ENCODE measurements around the gene BSN. TPM values are rescaled to one million over a fixed set of nuclear protein-coding genes. Genes with fewer than 3 reads are reported as not detected.

Gene BSN
- total RNA-seq, 1 donor from 2014 or later, result under 0.01 TPM

DNA sequence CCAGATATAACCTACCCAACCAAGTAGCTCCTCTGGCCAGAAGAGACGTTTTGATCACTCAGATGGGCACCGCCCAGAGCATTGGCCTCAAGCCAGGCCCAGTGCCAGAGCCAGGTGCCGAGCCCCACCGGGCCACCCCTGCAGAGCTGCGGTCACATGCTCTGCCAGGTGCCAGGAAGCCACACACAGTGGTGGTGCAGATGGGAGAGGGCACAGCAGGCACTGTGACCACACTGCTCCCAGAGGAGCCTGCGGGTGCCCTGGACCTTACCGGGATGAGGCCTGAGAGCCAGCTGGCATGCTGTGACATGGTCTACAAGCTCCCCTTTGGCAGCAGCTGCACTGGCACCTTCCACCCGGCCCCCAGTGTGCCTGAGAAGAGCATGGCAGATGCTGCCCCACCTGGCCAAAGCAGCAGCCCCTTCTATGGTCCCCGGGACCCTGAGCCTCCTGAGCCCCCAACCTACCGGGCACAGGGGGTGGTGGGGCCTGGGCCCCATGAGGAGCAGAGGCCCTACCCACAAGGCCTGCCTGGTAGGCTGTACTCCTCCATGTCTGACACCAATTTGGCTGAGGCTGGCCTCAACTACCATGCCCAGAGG lies 100.8 kb downstream of the BSN start:
- DNase-seq, result no peak

DNA sequence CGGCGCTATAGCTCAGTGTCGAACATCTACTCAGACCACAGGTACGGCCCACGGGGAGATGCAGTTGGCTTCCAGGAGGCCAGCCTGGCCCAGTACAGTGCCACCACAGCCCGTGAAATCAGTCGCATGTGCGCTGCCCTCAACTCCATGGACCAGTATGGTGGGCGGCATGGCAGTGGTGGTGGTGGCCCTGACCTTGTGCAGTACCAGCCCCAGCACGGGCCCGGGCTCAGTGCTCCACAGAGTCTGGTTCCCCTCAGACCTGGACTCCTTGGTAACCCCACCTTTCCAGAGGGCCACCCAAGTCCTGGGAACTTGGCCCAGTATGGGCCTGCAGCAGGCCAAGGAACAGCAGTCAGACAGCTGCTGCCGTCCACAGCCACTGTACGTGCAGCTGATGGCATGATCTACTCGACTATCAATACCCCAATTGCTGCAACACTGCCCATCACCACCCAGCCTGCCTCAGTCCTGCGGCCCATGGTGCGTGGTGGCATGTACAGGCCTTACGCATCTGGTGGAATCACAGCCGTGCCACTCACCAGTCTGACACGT lies 101.5 kb downstream of the BSN start:
- DNase-seq, result no peak

DNA sequence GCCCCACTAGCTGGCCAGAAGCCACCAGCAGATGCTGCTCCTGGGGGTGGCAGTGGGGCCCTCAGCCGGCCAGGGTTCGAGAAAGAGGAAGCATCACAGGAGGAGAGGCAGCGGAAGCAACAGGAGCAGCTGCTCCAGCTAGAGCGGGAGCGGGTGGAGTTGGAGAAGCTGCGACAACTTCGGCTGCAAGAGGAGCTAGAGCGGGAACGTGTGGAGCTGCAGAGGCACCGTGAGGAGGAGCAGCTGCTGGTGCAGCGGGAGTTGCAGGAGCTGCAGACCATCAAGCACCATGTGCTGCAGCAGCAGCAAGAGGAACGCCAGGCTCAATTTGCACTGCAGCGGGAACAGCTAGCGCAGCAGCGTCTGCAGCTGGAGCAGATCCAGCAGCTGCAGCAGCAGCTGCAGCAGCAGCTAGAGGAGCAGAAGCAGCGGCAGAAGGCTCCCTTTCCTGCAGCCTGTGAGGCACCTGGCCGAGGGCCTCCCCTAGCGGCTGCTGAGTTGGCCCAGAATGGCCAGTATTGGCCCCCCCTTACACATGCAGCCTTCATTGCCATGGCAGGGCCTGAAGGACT lies 102.3 kb downstream of the BSN start:
- DNase-seq, result no peak

DNA sequence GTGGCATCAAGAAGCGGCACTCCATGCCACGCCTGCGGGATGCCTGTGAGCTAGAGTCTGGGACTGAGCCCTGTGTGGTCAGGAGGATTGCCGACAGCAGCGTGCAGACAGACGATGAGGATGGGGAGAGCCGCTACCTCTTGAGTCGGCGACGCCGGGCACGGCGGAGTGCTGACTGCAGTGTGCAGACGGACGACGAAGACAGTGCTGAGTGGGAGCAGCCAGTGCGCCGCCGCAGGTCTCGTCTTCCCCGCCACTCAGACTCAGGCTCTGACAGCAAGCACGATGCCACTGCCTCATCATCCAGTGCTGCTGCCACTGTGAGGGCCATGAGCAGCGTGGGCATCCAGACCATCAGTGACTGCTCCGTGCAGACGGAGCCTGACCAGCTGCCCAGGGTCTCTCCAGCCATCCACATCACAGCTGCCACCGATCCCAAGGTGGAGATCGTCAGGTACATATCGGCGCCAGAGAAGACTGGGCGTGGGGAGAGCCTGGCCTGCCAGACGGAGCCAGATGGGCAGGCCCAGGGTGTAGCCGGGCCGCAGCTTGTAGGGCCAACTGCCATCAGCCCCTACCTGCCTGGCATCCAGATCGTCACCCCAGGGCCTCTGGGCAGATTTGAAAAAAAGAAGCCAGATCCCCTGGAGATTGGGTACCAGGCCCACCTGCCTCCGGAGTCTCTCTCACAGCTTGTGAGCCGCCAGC lies 103.1 kb downstream of the BSN start:
- no peak for DNase-seq

DNA sequence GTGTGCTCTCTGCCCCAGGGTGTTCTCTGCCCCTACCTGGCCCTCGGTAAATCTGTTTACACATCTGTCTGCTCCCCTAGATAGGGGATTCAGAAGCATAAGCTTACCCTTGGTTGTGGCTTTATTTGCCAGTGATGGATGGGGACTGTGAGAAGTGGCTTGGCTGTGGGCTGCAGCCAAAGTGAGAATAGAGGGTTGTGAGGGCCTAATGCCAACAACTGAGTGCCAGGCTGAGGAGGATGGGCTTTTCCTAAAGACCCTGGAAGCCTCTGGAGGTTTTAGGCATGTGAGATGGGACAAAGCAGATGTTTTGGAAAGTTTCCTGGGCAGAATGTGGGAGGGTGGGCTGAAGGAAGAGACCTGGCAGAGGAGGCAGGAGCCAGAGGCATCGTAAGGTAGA lies 104.4 kb downstream of the BSN start:
- no peak for DNase-seq

DNA sequence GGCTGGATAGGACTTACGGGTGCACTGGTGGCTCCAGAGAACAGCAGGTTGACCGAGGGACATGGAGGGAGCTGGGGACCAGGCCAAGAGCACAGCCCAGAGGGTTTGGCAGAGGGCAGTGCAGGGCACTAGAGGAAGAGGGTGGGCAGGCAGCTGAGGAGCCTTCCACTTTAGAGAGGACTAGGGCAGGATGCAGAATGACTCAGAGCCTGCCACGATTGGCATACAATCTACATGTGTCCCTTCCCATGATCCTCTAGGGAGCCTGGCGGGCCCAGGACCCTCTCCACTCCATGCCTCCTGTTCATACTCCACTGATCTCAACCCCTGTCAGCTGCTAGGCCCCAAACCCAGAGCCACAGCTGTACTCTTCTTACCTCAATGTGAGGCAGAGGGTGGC lies 105.5 kb downstream of the BSN start:
- no peak for DNase-seq

DNA sequence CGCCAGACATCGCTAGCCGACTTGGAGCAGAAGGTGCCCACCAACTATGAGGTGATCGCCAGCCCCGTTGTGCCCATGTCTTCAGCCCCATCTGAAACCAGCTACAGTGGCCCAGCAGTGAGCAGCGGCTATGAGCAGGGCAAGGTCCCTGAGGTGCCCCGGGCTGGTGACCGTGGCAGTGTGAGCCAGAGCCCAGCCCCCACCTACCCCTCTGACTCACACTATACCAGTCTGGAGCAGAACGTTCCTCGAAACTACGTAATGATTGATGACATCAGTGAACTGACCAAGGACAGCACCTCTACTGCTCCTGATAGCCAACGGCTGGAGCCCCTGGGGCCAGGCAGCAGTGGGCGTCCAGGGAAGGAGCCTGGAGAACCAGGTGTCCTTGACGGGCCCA lies 107.0 kb downstream of the BSN start:
- DNase-seq, result no peak

DNA sequence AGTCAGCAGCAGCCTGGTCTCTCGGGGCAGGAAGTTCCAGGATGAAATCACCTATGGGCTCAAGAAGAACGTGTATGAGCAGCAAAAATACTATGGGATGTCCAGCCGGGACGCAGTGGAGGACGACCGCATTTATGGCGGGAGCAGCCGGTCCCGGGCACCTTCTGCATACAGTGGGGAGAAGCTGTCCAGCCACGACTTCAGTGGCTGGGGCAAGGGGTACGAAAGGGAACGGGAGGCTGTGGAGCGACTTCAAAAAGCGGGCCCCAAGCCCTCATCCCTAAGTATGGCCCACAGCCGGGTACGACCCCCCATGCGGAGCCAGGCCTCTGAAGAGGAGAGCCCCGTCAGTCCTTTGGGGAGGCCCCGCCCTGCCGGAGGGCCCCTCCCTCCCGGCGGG lies 107.7 kb downstream of the BSN start:
- no peak for DNase-seq

DNA sequence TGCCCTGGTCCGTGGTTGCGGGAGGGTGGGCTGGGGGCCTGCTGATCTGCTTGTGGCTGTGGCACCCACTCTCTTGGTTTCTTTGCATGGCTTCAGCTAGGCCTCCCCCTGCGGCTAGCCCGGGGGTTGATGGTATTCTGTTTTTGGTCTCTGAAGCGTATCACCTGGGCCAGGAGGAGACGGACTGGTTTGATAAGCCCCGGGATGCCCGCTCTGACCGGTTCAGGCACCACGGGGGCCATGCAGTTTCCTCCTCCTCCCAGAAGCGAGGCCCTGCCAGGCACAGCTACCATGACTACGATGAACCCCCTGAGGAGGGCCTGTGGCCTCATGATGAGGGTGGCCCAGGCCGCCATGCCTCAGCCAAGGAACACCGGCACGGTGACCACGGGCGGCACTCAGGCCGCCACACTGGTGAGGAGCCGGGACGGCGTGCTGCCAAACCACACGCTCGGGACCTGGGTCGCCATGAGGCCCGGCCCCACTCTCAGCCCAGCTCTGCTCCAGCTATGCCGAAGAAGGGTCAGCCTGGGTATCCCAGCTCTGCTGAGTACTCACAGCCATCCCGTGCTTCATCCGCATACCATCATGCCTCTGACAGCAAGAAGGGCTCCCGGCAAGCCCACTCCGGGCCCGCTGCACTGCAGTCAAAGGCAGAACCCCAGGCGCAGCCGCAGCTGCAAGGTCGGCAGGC lies 108.6 kb downstream of the BSN start:
- DNase-seq, result no peak

DNA sequence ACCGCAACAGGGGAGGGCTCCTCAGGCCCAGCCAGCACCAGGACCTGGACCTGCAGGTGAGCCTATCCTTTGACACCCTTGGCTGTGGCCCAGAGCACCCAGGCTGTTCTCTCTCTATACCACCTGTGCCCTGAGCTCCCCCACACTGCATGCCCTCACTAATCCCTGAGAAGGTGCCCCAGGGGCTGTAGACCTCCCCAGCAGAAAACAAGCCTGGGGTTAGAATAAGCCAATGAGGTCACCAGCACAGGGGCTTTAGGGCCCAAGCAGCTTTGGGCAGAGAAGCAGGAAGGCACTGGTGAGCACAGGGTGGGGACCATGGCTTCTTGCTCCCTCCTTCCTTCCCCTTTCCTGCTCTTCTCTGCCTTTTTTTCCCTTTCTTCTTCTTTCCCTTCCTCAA lies 109.6 kb downstream of the BSN start:
- DNase-seq, result no peak

DNA sequence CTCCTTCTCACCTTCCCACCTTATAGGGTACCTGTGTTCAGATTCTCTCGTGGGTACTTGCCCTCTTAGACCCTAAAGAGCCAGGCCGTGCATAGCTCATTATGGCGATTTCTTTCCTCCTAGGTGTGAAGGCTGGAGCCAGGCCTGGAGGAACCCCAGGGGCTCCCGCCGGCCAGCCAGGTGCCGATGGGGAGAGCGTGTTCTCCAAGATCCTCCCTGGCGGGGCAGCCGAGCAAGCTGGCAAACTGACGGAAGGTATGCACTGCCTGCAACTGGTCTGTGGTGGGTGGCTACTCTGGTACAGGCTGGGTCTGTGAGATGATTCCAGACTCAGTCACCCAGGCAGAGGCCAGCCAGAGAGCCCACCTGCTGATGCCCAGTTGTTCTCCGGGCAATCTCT lies 110.0 kb downstream of the BSN start:
- DNase-seq, result no peak

DNA sequence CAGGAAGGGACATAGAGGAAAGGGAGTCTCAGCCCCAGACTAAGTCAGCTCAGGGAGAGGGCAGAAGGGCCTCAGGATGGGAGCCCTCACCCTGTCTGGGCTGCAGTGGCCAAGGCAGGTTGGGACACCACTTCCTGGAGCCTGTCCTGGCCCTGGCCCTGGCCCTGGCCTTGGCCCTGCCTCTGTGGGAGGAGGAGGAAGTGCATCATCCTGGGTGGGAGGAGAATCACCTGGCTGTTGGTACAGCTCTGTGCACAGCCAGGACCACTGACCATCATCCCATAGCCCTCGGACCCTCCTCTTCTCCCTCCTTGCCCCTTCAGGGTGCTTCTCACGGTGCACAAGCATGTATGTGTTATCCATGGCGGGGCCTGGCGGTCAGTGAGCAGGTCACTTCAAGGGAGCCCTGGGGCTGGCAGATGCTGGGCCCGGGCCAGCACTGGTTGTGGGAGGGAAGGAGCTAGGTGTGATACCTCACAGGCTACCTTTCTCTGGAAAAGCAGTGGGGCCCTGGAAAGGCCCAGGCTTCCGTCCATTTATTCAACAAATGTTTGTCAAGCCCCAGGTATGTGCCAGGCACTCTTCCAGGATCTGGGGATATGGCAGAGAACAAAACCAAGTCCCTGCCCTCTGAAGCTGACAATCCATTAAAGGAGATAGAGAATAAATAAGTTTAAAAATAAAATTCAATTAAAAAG lies 111.7 kb downstream of the BSN start:
- DNase-seq, result no peak

DNA sequence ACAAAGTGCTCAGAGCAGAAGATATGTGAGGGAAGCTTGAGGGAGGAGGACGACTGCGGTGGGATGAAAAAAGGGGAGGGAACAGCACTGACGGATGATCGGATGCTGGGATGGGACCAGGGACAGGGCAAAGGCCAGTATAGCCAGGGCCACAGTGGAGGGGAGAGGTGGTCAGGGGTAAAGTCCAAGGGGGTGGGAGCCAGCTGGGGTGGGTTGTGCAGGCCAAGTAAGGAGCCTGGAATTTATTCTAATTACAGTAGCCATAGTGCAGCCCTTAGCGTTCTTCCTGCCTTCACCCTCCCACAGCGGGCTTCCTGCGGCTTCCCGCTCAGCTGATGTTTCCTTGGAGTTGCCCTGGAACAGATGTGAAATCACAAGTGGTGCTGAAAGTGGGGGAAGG lies 112.3 kb downstream of the BSN start:
- no peak for DNase-seq

DNA sequence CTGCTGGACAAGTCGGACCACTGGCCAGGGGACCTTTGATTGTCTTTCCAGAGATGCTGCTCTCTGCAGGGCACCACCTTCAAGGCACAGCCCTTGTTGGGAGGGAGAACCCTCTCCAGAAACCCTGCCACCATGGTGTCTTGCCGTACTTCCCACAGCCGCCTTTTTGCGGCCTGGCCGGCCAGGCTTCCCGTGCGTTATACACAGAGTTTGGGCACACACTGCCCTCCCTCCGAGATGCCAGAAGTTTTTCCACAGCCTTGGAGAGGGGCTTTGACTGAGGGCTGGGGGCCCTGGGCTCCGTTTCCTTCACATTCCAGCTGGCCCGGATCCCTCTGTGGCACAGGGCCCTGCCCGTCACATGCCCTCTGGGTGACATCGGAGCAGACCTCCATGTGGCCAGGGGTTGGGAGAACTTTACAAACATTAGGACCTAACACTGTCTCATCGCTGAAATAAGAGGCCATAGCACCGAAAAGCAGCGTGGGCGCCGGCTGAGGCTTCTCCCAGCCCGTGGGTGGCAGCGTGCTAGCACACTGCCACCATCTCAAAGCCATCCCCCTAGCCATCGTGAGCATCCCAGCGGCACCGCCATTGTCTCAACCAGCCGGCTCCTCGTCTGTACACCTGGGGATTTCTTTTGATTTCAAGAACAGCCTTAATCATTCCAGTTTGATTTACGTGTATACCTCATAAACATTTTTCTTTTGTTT lies 113.6 kb downstream of the BSN start:
- DNase-seq, result no peak

DNA sequence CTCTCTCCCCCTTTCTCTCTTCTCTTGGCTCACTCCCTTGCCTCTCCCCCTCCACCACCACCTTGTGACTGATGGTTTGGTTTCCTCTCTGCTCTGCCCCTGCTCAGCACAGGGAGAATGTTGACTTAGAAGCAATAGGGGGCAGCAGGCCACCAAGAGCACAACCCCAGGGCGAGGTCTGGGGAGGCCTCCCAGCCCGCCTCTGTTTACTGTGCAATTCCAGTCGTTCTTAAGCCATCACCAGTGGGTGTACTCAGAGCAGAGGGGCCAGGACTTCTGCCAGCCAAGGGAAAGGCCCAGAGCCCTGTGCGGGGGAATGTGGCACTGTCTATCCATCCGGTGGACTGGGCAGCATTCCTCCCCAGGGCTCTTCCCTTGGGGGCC lies 114.1 kb downstream of the BSN start:
- no peak for DNase-seq

DNA sequence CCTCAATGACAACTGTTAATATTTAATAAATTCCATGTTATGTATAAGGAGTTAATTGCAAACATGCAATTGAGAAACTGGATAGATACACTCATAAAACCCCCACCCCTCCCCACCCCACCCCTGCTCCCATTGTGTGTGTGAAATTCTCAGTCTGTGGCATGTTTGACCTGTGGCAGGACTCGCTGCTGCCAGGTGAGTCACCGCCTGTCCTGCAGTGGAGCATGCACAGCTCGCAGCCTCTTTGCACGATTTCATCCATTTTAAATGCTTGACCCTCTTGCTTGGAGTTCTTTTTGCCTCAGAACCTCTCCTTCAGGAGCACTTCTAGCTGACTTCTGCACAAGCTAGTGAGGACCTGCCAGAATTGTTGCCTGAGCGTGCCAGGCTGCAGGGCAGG lies 114.6 kb downstream of the BSN start:
- no peak for DNase-seq

DNA sequence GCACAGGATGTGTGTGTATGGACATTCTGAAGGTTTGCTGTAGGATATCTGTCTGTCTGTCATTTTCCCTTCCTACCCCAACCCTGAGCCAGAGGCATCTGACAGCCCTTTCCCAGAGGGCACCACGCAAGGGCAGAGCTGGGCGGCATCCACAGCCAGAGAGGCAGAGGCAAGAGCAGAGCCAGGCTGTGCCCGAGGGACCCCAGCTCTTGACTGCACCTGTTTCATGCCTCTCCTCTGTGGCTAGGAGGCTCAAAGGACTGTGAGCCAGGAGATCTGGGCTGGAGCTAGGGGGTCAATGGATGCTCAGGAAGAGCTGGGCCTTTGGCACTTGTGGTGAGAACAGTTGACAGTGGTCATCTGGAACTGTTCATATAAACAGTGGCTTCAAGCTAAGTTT lies 115.1 kb downstream of the BSN start:
- DNase-seq, result no peak

DNA sequence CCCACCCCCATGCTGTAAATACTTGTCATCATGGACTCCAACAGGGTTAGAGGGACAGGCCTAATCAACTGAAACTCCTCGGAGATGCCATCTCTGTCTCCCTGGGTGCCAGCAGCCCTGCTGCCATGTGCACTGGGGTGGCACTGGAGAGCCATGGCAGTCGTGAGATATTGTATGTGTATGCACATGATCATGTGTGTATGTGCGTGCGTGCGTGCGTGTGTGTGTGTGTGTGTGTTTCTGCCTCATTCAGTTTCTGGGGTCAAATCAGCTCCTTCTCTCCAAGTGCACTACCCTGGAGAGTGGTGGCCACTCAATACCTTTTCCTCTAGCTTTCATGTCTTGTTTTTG lies 116.6 kb downstream of the BSN start:
- DNase-seq, result no peak

DNA sequence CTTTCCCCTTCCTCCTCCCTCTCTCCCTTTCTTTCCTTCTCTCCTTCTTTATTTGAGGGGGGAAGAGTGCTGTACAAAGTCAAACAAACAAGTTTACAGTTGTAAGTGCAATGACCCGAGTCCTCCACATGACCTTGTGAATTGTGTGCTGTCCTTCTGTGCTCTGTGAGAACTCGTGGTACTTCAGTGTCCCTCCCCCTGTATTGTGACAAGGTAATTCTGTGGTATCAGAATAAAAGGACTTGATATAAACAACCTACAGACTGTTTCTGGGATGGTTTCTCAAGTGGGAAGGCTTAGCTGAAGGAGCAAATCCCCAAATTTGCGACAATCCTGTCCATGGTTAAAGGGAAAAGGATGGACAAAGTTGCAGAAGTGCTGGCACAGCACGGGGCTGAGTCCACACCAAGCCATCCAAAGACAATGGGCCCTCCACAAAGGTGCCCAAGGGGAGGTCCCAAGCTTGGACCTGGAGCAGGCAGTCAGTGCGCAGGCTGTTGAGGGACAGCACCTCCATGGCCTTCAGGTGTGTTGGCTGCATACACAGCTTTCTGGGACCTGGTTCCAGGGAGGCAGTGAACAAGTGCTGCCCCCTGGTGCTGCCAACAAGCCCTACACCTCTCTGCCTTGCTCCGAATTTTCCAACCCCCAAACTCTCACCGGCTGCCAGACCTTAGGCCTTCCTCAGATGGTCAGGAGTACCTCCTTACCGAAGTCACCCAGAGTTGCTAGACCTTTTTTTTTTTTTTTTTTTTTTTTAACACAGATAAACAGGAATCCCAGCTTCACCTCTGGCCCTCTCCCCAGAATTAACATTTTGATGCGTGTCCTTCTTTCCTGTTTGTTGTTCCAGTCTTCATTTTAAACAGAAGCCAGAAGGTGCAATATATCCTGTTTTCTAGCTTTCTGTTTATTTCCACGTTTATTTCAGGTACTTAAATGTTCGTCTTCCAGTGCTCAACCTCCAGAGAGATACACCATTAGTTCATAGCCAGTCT lies 117.3 kb downstream of the BSN start:
- DNase-seq, result peak; percentile 82

DNA sequence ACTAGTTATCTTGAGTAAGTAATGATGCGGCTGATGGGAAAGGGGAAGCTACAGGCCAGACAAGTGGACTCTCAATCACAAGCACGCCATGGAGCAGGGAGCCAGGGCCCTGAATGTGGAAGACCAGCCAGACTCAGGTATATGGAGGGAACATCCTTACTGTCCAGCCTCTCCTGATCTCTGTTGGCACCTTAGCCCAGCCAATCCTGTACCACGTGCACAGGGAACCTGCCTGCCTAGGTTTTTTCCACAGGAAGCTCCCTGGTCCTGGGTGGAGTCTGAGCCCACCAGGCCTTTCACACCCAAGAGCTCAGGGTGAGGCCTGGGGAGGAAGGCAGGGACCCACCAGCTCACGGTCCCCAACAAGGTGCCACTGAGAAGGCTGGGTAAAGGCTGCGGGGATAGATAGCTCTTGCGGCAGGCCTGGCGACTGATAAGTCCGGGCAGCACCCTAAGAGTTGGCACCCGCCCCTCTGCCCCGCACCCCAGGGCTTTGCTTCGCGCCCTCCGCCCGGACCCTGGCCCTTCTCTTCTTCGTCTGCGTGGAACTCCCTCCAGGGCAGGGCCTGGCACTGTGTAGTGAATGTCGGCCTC lies 118.9 kb downstream of the BSN start:
- peak; percentile 20 for DNase-seq

All from dermis blood vessel endothelial cell (primary cell).